KBM-7 (cell line): Measurements from ENCODE around the gene SCML1.
A peak's percentile ranks its signal among the peaks of the same experiment; 100 is the strongest.
"Not testable (repeated sequence)": the region's sequence is repeated elsewhere in the genome, so short reads cannot be mapped to it uniquely, and the experiment has no call there.

Experiments used
- DNase-seq: peaks from one replicate; pipeline ENCODE4 v3.0.0-alpha.2; 2015
- in situ Hi-C: fragments of 300-500 bp; cut with MboI; formaldehyde crosslinking; loops from 2 replicates; pipeline ENCODE4 v1.14.3; 2020; ENCODE audit warnings: low sequenced_read_pairs, low pct_unique_long_range_greater_than_20kb, mixed read lengths

The SCML1 gene

DNA sequence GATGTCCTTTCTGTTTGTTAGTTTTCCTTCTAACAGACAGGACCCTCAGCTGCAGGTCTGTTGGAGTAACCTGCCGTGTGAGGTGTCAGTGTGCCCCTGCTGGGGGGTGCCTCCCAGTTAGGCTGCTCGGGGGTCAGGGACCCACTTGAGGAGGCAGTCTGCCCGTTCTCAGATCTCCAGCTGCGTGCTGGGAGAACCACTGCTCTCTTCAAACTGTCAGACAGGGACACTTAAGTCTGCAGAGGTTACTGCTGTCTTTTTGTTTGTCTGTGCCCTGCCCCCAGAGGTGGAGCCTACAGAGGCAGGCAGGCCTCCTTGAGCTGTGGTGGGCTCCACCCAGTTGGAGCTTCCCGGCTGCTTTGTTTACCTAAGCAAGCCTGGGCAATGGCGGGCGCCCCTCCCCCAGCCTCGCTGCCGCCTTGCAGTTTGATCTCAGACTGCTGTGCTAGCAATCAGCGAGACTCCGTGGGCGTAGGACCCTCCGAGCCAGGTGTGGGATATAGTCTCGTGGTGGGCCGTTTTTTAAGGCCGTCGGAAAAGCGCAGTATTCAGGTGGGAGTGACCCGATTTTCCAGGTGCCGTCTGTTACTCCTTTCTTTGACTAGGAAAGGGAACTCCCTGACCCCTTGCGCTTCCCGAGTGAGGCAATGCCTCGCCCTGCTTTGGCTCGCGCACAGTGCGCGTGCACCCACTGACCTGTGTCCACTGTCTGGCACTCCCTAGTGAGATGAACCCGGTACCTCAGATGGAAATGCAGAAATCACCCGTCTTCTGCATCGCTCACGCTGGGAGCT lies 49.5 kb downstream of the SCML1 start:
- in situ Hi-C loops, DNase-seq: not testable (repeated sequence)

DNA sequence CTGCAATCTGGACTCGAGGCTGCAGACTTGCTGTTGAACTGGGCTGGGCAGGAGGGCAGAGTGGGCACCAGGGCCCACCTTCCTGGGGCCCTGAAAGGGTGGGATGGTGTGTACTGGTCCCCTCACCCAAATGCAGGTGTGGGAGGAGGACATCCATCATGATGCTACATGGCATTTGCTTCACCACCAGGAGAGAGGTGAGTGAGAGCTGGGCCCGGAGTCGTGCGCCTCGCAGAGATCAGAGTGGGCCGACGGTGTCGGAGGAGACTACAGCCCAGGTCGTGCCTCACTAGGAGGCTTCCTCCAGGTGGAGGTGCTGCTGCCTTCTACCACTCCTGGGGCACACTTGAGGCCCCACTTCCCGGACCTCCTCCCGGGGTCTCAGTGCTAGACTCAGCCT lies 50.3 kb downstream of the SCML1 start:
- no peak for DNase-seq
- in situ Hi-C loops: no loop called here

DNA sequence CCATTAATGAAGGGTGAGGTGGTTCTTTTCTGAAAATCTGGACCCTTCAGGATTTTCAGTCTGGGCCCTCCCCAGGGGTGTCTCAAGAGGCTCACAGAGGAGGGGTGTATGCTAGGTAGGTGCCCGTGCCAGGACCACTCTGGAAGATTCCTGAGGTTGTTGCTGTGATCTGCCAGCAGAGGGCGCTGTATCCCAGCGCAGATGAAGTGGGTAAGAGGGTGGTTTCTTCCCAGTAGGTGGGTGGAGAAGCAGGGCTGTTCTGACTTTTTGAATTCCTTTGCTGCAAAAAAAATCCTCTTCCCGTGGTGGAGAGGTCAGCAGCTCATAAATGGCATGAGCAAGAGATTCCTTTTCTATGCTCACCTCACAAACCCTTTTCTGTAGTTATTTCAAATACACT lies 51.1 kb downstream of the SCML1 start:
- peak; percentile 62 for DNase-seq
- in situ Hi-C loops: no loop called here

DNA sequence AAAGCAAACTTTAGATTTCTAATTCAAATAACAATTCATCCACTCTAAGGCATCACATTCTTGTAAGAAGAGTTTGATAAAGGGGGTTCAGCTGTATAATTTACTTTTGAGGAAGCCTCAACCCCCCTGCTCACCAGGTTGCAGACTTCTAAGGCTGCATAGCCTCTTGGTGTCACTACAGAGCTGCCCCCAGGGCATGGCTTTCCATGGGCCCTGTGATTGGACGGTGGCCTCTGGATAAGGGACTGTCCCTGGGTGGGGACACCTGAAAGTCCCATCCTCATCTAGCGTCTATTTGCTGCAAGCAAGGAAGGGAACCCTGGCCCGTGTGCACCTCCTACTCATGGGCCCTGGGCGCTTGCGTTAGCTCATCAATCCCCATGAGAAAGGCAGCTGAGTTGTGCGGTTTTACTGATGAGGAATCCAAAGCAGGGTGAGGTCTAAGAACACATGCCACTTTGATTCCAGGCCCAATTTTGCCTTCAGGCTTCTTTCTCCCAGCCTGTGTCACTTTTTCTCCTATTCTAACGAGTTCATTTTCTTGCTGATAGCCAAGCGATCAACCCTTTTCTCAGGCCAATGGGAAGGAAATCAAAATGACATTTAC lies 51.8 kb downstream of the SCML1 start:
- DNase-seq: no peak
- in situ Hi-C loops: no loop called here

DNA sequence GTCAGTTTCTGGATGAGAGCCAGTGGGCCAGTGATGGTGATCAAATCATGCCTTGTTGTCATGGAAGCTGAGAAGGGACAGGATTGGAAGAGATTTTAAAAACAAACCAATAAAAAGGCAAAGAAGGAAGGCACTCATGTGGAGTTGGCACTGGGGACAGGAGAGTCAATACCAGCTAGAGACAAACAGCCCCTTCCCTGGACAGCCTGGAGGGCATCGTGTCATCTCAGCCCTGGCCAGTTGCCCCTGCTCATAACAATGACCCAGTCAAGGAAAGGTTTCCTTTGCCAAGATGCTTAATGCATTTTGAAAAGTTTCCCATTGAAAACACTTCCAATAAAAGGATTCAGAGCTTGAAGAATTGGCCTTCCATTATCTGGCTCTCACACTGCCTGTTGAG lies 55.5 kb downstream of the SCML1 start:
- DNase-seq: no peak

DNA sequence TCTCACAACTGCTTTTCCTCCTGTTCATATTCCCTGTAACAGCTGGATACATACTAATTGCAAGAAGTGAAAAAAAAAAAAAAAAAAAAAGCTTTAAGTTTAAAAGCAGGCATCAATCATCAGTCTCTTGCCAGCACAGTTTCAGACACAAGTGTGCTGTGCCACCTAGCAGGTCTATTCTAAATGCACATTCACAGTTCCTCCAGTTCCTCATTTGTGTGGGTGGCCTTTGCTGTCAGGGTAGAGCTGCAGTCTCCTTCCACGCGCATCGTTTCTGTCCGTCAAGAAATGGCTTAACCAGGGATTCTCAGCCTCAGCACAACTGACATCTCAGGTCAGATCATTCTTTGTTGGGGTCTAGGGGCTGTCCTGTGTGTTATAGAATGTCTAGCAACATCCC lies 61.6 kb downstream of the SCML1 start:
- in situ Hi-C loops: loop anchor here (10.0 kb wide), 1 partner anchor 576 kb away; no protein-coding TSS in a partner anchor
- DNase-seq: no peak

More for the DNA sequence above, 55.5 kb downstream of the SCML1 start:
- in situ Hi-C loops: loop anchor here (10.0 kb wide), 1 partner anchor 582 kb away; no protein-coding TSS in a partner anchor

DNA sequence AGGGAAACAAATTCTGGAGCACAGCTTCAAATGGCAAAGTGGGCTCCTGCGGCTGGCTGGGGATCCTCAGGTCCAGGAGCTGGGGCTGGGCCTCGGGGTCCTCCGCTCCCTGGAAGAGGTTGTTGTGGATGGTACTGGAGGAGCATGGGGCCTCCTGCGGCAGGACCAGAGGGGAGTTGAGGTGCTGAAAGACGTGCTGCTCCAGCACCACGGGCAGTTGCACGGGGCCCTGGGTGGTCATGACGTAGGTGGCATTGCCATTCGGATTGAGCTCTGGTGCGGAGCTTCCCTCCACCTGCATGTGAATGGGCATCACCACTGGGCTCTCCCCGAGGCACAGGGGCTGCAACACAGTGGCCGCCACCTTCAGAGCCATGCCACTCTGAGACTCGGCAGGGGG lies 64.1 kb downstream of the SCML1 start:
- in situ Hi-C loops: no loop called here
- no peak for DNase-seq

DNA sequence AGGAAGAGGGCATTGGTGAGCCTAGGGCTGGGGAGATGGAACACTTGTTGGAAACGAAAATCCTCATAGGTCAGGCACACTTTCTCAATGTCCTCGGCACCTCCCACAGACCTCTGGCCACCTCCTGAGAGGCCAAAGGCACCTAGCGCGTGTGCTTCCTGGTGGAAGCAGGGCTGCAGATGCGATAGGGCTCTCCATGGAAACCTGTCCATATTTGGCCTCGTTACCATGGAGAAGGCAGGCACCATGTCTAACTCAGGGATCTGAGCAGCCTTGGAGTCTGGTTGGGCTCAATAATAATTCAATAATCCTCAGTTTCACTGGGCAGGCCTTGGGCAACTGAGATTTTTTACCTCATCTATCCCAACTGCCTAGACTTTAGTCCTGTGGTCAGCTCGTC lies 65.5 kb downstream of the SCML1 start:
- in situ Hi-C loops: no loop called here

DNA sequence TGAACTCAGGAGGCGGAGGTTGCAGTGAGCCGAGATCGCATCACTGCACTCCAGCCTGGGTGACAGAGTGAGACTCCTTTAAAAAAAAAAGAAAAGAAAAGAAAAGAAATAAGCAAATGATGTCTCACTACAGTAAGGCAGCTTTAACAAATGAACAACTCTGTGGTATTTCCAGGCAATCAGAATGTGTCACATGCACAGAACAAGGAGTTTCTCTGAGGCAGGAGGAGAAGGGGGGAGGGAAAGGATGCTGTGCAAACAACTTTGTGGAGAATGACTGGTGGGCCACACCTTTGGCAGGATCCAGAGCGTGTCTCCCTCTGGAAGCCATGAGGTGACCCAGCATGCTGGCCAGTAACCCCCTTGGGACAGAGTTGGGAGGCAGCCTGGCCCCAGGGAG lies 66.2 kb downstream of the SCML1 start:
- no peak for DNase-seq
- in situ Hi-C loops: no loop called here

More for the DNA sequence above, 65.5 kb downstream of the SCML1 start:
- no peak for DNase-seq
